H1 (cell line): ENCODE measurements around the gene SNX33. TPM values are rescaled to one million over a fixed set of nuclear protein-coding genes. Genes with fewer than 3 reads are reported as not detected.

Source experiments
- CTCF ChIA-PET: fragments of 300-600 bp; sonication (Branson Sonifier 250); formaldehyde crosslinking; loops from one replicate; lab custom pipeline; 2021; ENCODE audit not compliant: partially characterized antibody; lab: Charles Lee
- POLR2A ChIA-PET: fragments of 300-600 bp; sonication (Branson Sonifier 250); formaldehyde crosslinking; loops from one replicate; lab custom pipeline; 2021; ENCODE audit warnings: inconsistent platforms; ENCODE audit not compliant: partially characterized antibody; lab: Charles Lee
- DNase-seq, 2 experiments: peaks; one replicate each; pipeline versions ENCODE4 v3.0.0 to v3.0.0-alpha.2; 2010 to 2022; ENCODE audit warnings: low spot score in 2 of 2, low read depth in 1 of 2, mixed read lengths in 1 of 2
- FAIRE-seq: peaks from 2 replicates; lab custom pipeline; 2011; peaks lifted over from hg19 to GRCh38; lab: Jason Lieb, UNC
- H2AFZ ChIP-seq: 2 replicates; pipeline ENCODE4 v1.8.1; 2012; ENCODE audit warnings: low read length, inconsistent platforms
- H2AK5ac ChIP-seq: 2 replicates; pipeline ENCODE4 v1.6.1; 2013; ENCODE audit warnings: low read depth, low read length
- H2BK120ac ChIP-seq: replicated peaks from 2 replicates; pipeline ENCODE3; 2013; ENCODE audit warnings: low read depth, low read length, inconsistent platforms
- H2BK12ac ChIP-seq: 2 replicates; pipeline ENCODE4 v1.6.1; 2013; ENCODE audit warnings: low read depth, low read length
- H2BK15ac ChIP-seq: 2 replicates; pipeline ENCODE4 v1.6.1; 2013; ENCODE audit warnings: low read length
- H2BK20ac ChIP-seq: 2 replicates; pipeline ENCODE4 v1.6.1; 2013; ENCODE audit warnings: low read length
- H2BK5ac ChIP-seq: 2 replicates; pipeline ENCODE4 v1.6.1; 2013; ENCODE audit warnings: low read depth, low read length
- H3K14ac ChIP-seq: 2 replicates; pipeline ENCODE4 v1.6.1; 2013; ENCODE audit warnings: inconsistent platforms; ENCODE audit not compliant: insufficient read length
- H3K18ac ChIP-seq: 2 replicates; pipeline ENCODE4 v1.6.1; 2013; ENCODE audit warnings: low read length; ENCODE audit errors: extremely low read depth
- H3K23ac ChIP-seq: 2 replicates; pipeline ENCODE4 v1.6.1; 2013; ENCODE audit warnings: inconsistent platforms; ENCODE audit not compliant: insufficient read length
- H3K23me2 ChIP-seq: 2 replicates; pipeline ENCODE4 v1.6.1; 2013; ENCODE audit warnings: low read depth, low read length
- H3K27ac ChIP-seq: 2 replicates; pipeline ENCODE4 v1.6.1; 2011; ENCODE audit warnings: low read depth, low read length, inconsistent platforms
- H3K27me3 ChIP-seq, 4 experiments: replicated peaks in 1 of 4; 1 replicate in 1 of 4; 2 replicates in 3 of 4; pipeline versions ENCODE4 v1.6.1 to v1.8.1; 2011 to 2013; ENCODE audit warnings: low read length in 3 of 4, mild to moderate bottlenecking in 3 of 4, inconsistent platforms in 2 of 4, mixed read lengths in 2 of 4, moderate library complexity in 1 of 4; ENCODE audit not compliant: control insufficient read depth in 3 of 4, insufficient read depth in 3 of 4; ENCODE audit errors: extremely low read depth in 1 of 4
- H3K36me3 ChIP-seq, 4 experiments: 2 replicates each; pipeline versions ENCODE4 v1.6.1 to v1.8.1; 2011 to 2013; ENCODE audit warnings: mild to moderate bottlenecking in 4 of 4, low read length in 3 of 4, moderate library complexity in 2 of 4, control low read depth in 1 of 4, inconsistent platforms in 1 of 4; ENCODE audit not compliant: insufficient read depth in 4 of 4, control insufficient read depth in 2 of 4
- H3K4ac ChIP-seq: replicated peaks from 2 replicates; pipeline ENCODE3; 2013; ENCODE audit warnings: low read length, low read depth, mixed read lengths, inconsistent platforms; ENCODE audit not compliant: insufficient read length
- H3K4me1 ChIP-seq, 4 experiments: replicated peaks in 1 of 4; 1 replicate in 1 of 4; 2 replicates in 3 of 4; pipeline versions ENCODE4 v1.6.1 to v1.8.1; 2011 to 2013; ENCODE audit warnings: low read length in 3 of 4, inconsistent platforms in 2 of 4, mixed read lengths in 1 of 4; ENCODE audit not compliant: insufficient read depth in 4 of 4, control insufficient read depth in 3 of 4
- H3K4me2 ChIP-seq, 2 experiments: 2 replicates each; pipeline versions ENCODE4 v1.6.1 to v1.8.1; 2011 to 2013; ENCODE audit warnings: low read depth in 2 of 2, low read length in 2 of 2, control low read depth in 1 of 2, inconsistent platforms in 1 of 2, mild to moderate bottlenecking in 1 of 2; ENCODE audit not compliant: insufficient read depth in 1 of 2
- H3K4me3 ChIP-seq, 4 experiments: fragments of 200-600, 300-600 bp in 1 of 4; sonication (generic), shearing (Covaris generic), sonication (Bioruptor Twin) in 1 of 4; 2 replicates each; pipeline versions ENCODE4 v1.5.1 to v1.8.1; 2011 to 2016; ENCODE audit warnings: low read length in 4 of 4, low read depth in 3 of 4, control low read depth in 2 of 4, inconsistent platforms in 2 of 4, mild to moderate bottlenecking in 2 of 4, mixed read lengths in 1 of 4, moderate library complexity in 1 of 4; ENCODE audit not compliant: insufficient read depth in 2 of 4; ENCODE audit errors: extremely low read depth in 1 of 4
- H3K56ac ChIP-seq: replicated peaks from 2 replicates; pipeline ENCODE3; 2013; ENCODE audit warnings: low read depth, mild to moderate bottlenecking, mixed read lengths, low read length, inconsistent platforms; ENCODE audit not compliant: insufficient read length
- H3K79me1 ChIP-seq: 2 replicates; pipeline ENCODE4 v1.6.1; 2013; ENCODE audit warnings: low read depth, low read length, control low read depth
- H3K79me2 ChIP-seq, 2 experiments: 2 replicates each; pipeline versions ENCODE4 v1.6.1 to v1.8.1; 2012 to 2013; ENCODE audit warnings: low read length in 2 of 2, mild to moderate bottlenecking in 2 of 2, inconsistent platforms in 1 of 2; ENCODE audit not compliant: insufficient read depth in 2 of 2, control insufficient read depth in 1 of 2
- H3K9ac ChIP-seq, 4 experiments: replicated peaks in 1 of 4; 1 replicate in 1 of 4; 2 replicates in 3 of 4; pipeline versions ENCODE4 v1.6.1 to v1.8.1; 2011 to 2013; ENCODE audit warnings: low read depth in 3 of 4, low read length in 3 of 4, control low read depth in 2 of 4, mild to moderate bottlenecking in 2 of 4, moderate library complexity in 2 of 4, inconsistent platforms in 1 of 4; ENCODE audit errors: extremely low read depth in 1 of 4
- H3K9me3 ChIP-seq, 2 experiments: 2 replicates each; pipeline versions ENCODE4 v1.6.1 to v1.8.1; 2012 to 2013; ENCODE audit warnings: mild to moderate bottlenecking in 2 of 2, moderate library complexity in 2 of 2, control low read depth in 1 of 2, inconsistent platforms in 1 of 2, low read depth in 1 of 2, low read length in 1 of 2, mixed read lengths in 1 of 2; ENCODE audit not compliant: insufficient read depth in 2 of 2
- H4K20me1 ChIP-seq, 2 experiments: replicated peaks in 1 of 2; 2 replicates each; pipeline versions ENCODE3 to v1.8.1; 2011 to 2013; ENCODE audit warnings: inconsistent platforms in 2 of 2, low read length in 2 of 2, mild to moderate bottlenecking in 1 of 2; ENCODE audit not compliant: insufficient read depth in 2 of 2, control insufficient read depth in 1 of 2
- H4K5ac ChIP-seq: 2 replicates; pipeline ENCODE4 v1.6.1; 2013; ENCODE audit warnings: low read length, low read depth, mixed read lengths, inconsistent platforms; ENCODE audit not compliant: insufficient read length
- H4K8ac ChIP-seq: 2 replicates; pipeline ENCODE4 v1.8.0; 2013; ENCODE audit warnings: mild to moderate bottlenecking, moderate library complexity, low read length, inconsistent platforms; ENCODE audit not compliant: insufficient read depth; ENCODE audit errors: extremely low read depth
- H4K91ac ChIP-seq: replicated peaks from 2 replicates; pipeline ENCODE3; 2013; ENCODE audit warnings: low read length, mixed read lengths, inconsistent platforms; ENCODE audit not compliant: insufficient read length
- ASH2L ChIP-seq: fragments of 200-600, 300-600 bp; sonication (generic); IDR thresholded peaks from one replicate; pipeline ENCODE4 v1.7.1; 2017; ENCODE audit warnings: low read length
- CBX8 ChIP-seq: fragments of 300-800, 300-1000 bp; sonication (generic); IDR thresholded peaks from 2 replicates; pipeline ENCODE4 v1.7.1; 2016; ENCODE audit warnings: low read depth, low read length, borderline replicate concordance
- SP4 ChIP-seq: IDR thresholded peaks from 2 replicates; pipeline ENCODE4 v1.6.1; 2012; ENCODE audit warnings: low read length, inconsistent platforms
- WGBS, 2 experiments: shearing (Covaris generic) in 1 of 2; methylation state at CpG; one replicate each; pipeline versions ENCODE4 v1.1.6 to v1.1.7; 2013 to 2015; ENCODE audit warnings: low lambda C conversion rate in 2 of 2, mixed read lengths in 2 of 2, inconsistent platforms in 1 of 2, low coverage in 1 of 2, missing lambda C conversion rate in 1 of 2; ENCODE audit not compliant: insufficient replicate concordance in 2 of 2, insufficient coverage in 1 of 2, insufficient read length in 1 of 2; ENCODE audit errors: extremely low coverage in 1 of 2, missing lambda C conversion rate in 1 of 2; 5-methylcytosine and 5-hydroxymethylcytosine counted together
- polyA plus RNA-seq, 7 experiments: library from polyadenylated mRNA; depleted of rRNA in 3 of 7; stranded (reverse) in 5 of 7; unstranded in 2 of 7; fragments of >200 nt in 5 of 7; fragments of 200-250 nt in 2 of 7; gene quantifications; 1 replicate in 5 of 7; 2 replicates in 1 of 7; 4 replicates in 1 of 7; pipeline versions ENCODE4 v1.2.1 to v1.2.3, GENCODE V29; 2011 to 2013; ENCODE audit warnings: missing spikeins in 2 of 7, mixed read lengths in 2 of 7
- total RNA-seq: library from RNA; stranded (reverse); fragmentation: NEBNext Ultra II Directional; extraction: Animal tissue kit (Norgen Biotek cat#: 25700); gene quantifications from 2 replicates; pipeline ENCODE4 v1.2.1, GENCODE V29; 2021
- TF ChIP-seq, protein P1 (sequence below): IDR thresholded peaks from 2 replicates; pipeline ENCODE4 v1.6.1; 2011; ENCODE audit warnings: low read length, improper control_type of control experiment

SNX33 gene
- total and polyA plus RNA-seq, 2 of the 8 experiments (the other 6 are each of a cell fraction or from before 2014, with no cell fraction given) = 14.3 to 22.9 TPM

GRCh38 chr15:75706682-75706954 lies 58.9 kb downstream of the SNX33 start:
- no peaks in the 10 kb centered on the region for H3K36me3 ChIP-seq
- POLR2A ChIA-PET = interaction anchor here (0.6 to 2.3 kb wide), 3 partner anchors 17 to 330 kb away, joined by 3 to 7 read pairs (median 5); a partner anchor contains a TSS
- no peak overlapping the region for H3K14ac ChIP-seq
- no peak overlapping the region for H2BK20ac ChIP-seq
- peaks cover 0 to 4% of the 10 kb centered on the region in 2 experiments for H4K20me1 ChIP-seq
- DNase-seq = no peak
- TF ChIP-seq CBX8 (no peak), SP4 (no peak), ASH2L (no peak)
- TF ChIP-seq, protein P1, sequence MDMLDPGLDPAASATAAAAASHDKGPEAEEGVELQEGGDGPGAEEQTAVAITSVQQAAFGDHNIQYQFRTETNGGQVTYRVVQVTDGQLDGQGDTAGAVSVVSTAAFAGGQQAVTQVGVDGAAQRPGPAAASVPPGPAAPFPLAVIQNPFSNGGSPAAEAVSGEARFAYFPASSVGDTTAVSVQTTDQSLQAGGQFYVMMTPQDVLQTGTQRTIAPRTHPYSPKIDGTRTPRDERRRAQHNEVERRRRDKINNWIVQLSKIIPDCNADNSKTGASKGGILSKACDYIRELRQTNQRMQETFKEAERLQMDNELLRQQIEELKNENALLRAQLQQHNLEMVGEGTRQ = no peak
- no peak overlapping the region for H3K27ac ChIP-seq
- H3K4me3 ChIP-seq = no peak overlapping the region
- WGBS, 2 experiments = 96% methylated on average over 2 of the region's 2 CpGs; no CpG with 5 or more reads in 1 of the 2 experiments
- H3K4me2 ChIP-seq = no peak overlapping the region
- no peak overlapping the region for H4K91ac ChIP-seq
- H2BK12ac ChIP-seq = no peak overlapping the region
- H3K4ac ChIP-seq = no peak overlapping the region
- H2AK5ac ChIP-seq = no peak overlapping the region; the same call in 1 of the 2 replicates
- H3K79me2 ChIP-seq = no peaks in the 10 kb centered on the region
- no peak for FAIRE-seq
- CTCF ChIA-PET = interaction anchor here (0.6 to 1.0 kb wide), 3 partner anchors 12 to 196 kb away, joined by 4 to 5 read pairs (median 5); no protein-coding TSS in a partner anchor
- H3K9me3 ChIP-seq = no peaks in the 10 kb centered on the region
- no peak overlapping the region for H3K9ac ChIP-seq
- H3K23me2 ChIP-seq = no peaks in the 10 kb centered on the region
- H4K8ac ChIP-seq = no peak overlapping the region
- no peak overlapping the region for H2BK15ac ChIP-seq
- H3K18ac ChIP-seq = no peak overlapping the region
- H3K23ac ChIP-seq = no peak overlapping the region
- no peak overlapping the region; the same call in 1 of the 2 replicates for H2BK5ac ChIP-seq
- peaks cover 0 to 8% (median 1%) of the 10 kb centered on the region in 4 experiments; a peak in 3 of 7 replicates for H3K4me1 ChIP-seq
- no peak overlapping the region for H3K56ac ChIP-seq
- H4K5ac ChIP-seq = no peak overlapping the region
- no peak overlapping the region for H2BK120ac ChIP-seq
- H3K79me1 ChIP-seq = no peaks in the 10 kb centered on the region
- no peak overlapping the region for H2AFZ ChIP-seq
- H3K27me3 ChIP-seq = no peaks in the 10 kb centered on the region
